ENCODE measurements around the gene TREML4. TPM values are rescaled to one million over a fixed set of nuclear protein-coding genes. Genes with fewer than 3 reads are reported as not detected.

TREML4 gene
- total RNA-seq, 4 donors from 2014 or later, result not detected

- Histone ChIP-seq H3K27ac (no peak overlapping the region), H3K36me3 (no peaks in the 10 kb centered on the region), H3K4me3 (no peak overlapping the region), H3K9me3 (no peaks in the 10 kb centered on the region), H3K27me3 (no peaks in the 10 kb centered on the region), H3K4me1 (no peaks in the 10 kb centered on the region)
- TF ChIP-seq POLR2A (IDR thresholded peaks at IDR 0.05), result no peak
- TF ChIP-seq POLR2AphosphoS5 (IDR thresholded peaks at IDR 0.05), result no peak
- TF ChIP-seq, protein P1, sequence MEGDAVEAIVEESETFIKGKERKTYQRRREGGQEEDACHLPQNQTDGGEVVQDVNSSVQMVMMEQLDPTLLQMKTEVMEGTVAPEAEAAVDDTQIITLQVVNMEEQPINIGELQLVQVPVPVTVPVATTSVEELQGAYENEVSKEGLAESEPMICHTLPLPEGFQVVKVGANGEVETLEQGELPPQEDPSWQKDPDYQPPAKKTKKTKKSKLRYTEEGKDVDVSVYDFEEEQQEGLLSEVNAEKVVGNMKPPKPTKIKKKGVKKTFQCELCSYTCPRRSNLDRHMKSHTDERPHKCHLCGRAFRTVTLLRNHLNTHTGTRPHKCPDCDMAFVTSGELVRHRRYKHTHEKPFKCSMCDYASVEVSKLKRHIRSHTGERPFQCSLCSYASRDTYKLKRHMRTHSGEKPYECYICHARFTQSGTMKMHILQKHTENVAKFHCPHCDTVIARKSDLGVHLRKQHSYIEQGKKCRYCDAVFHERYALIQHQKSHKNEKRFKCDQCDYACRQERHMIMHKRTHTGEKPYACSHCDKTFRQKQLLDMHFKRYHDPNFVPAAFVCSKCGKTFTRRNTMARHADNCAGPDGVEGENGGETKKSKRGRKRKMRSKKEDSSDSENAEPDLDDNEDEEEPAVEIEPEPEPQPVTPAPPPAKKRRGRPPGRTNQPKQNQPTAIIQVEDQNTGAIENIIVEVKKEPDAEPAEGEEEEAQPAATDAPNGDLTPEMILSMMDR (IDR thresholded peaks at IDR 0.05), result no peak
- no peak for TF ChIP-seq EP300 (IDR thresholded peaks at IDR 0.05; ENCODE audit: low read depth)
- DNase-seq, result no peak
- in situ Hi-C loops (cut with MboI; ENCODE audit: low pct_ligation_motif_present in 1 of 4, low pct_unique_long_range_greater_than_20kb in 1 of 4, low sequenced_read_pairs in 3 of 4) (no loop called here), intact Hi-C loops (cut with DNase I; ENCODE audit: low total_unique reads) (no loop called here)
- 64 to 100% methylated on average over 1 to 2 of the region's 2 CpGs for WGBS, 2 donors (ENCODE audit: low coverage in 1 of 2)
Observed at GRCh38 chr6:41189967-41190366, 38.2 kb upstream of the TREML4 start.

DNA sequence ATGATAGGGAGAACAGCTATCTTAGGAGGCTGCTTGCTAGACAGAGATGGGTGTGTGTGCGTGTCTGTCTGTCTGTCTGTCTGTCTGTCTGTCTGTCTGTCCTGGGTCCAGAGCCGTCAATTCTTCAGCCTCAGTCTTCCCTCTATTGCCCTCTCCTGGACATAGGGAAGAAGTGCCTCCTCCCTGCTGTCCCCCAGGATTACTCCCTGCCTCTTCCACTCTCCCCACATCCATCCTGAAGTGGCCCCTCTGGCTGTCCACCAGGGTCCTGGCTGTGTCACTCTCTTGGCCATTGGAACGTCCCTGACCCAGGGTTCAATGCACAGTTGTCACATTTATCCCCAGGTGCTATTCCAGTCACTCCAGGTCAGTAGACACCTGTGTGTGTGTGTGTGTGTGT is 37.4 kb upstream of the TREML4 start:
- Histone ChIP-seq H3K4me1 (no peaks in the 10 kb centered on the region), H3K27me3 (no peaks in the 10 kb centered on the region), H3K27ac (no peak overlapping the region), H3K4me3 (no peak overlapping the region), H3K9me3 (no peaks in the 10 kb centered on the region), H3K36me3 (no peaks in the 10 kb centered on the region)
- DNase-seq, result no peak
- no peak for TF ChIP-seq POLR2AphosphoS5 (IDR thresholded peaks at IDR 0.05)
- TF ChIP-seq, protein P1 (IDR thresholded peaks at IDR 0.05), result no peak
- TF ChIP-seq POLR2A (IDR thresholded peaks at IDR 0.05), result no peak
- no peak for TF ChIP-seq EP300 (IDR thresholded peaks at IDR 0.05; ENCODE audit: low read depth)
- in situ Hi-C loops (cut with MboI; ENCODE audit: low pct_ligation_motif_present in 1 of 4, low pct_unique_long_range_greater_than_20kb in 1 of 4, low sequenced_read_pairs in 3 of 4), result no loop called here
- 78% methylated on average over 3 of the region's 3 CpGs; no CpG with 5 or more reads in 1 of the 2 donors for WGBS, 2 donors (ENCODE audit: low coverage in 1 of 2)
- intact Hi-C loops (cut with DNase I; ENCODE audit: low total_unique reads), result no loop called here

DNA sequence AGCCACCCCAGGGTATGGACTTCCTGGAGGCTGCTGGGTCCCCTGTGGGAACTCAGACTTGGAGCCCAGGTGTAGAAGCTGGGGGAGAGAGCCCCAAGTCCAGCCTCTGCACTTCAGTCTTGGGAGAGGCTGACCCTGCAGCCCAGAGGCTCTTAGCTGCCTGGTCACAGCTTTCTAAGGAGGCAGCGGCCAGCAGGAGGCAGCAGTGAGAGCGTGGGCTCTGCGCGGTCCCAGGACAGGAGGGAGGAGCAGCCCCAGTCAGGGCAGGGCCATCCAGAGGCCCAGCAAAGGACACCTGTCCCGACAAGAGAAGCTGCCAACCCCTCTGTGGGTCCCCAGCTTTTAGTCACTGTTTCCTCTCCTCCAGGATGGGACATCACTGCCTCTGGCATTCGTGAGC is 36.6 kb upstream of the TREML4 start:
- DNase-seq, result peak; percentile 15
- intact Hi-C loops (cut with DNase I; ENCODE audit: low total_unique reads), result no loop called here
- Histone ChIP-seq H3K9me3 (no peaks in the 10 kb centered on the region), H3K27me3 (no peaks in the 10 kb centered on the region), H3K4me3 (no peak overlapping the region), H3K36me3 (no peaks in the 10 kb centered on the region), H3K27ac (no peak overlapping the region), H3K4me1 (no peaks in the 10 kb centered on the region)
- TF ChIP-seq POLR2AphosphoS5 (IDR thresholded peaks at IDR 0.05), result no peak
- TF ChIP-seq, protein P1 (IDR thresholded peaks at IDR 0.05), result peak in 1 of 5 experiments; percentile 26
- TF ChIP-seq POLR2A (IDR thresholded peaks at IDR 0.05), result no peak
- in situ Hi-C loops (cut with MboI; ENCODE audit: low pct_ligation_motif_present in 1 of 4, low pct_unique_long_range_greater_than_20kb in 1 of 4, low sequenced_read_pairs in 3 of 4), result no loop called here
- 16% methylated on average over 5 of the region's 6 CpGs; no CpG with 5 or more reads in 1 of the 2 donors for WGBS, 2 donors (ENCODE audit: low coverage in 1 of 2)

- no peaks in the 10 kb centered on the region for H3K27me3 ChIP-seq
- in situ Hi-C loops (cut with MboI; ENCODE audit: low pct_ligation_motif_present in 1 of 4, low pct_unique_long_range_greater_than_20kb in 1 of 4, low sequenced_read_pairs in 3 of 4), result no loop called here
- H3K9me3 ChIP-seq, result no peaks in the 10 kb centered on the region
- TF ChIP-seq POLR2A (IDR thresholded peaks at IDR 0.05) (no peak), EP300 (IDR thresholded peaks at IDR 0.05; ENCODE audit: low read depth) (no peak), POLR2AphosphoS5 (IDR thresholded peaks at IDR 0.05) (no peak)
- TF ChIP-seq, protein P1 (IDR thresholded peaks at IDR 0.05), result no peak
- intact Hi-C loops (cut with DNase I; ENCODE audit: low total_unique reads), result no loop called here
- DNase-seq, result no peak
- no peak overlapping the region for H3K4me3 ChIP-seq
- no peaks in the 10 kb centered on the region for H3K4me1 ChIP-seq
- WGBS, 2 donors (ENCODE audit: low coverage in 1 of 2), result 67 to 73% methylated on average over 4 to 5 of the region's 5 CpGs
- H3K36me3 ChIP-seq, result no peaks in the 10 kb centered on the region
- H3K27ac ChIP-seq, result no peak overlapping the region
Observed at GRCh38 chr6:41193171-41193734, 34.9 kb upstream of the TREML4 start.

Data from transverse colon (tissue), 4 donors.